ENCODE results near the gene TRPM2.

The TRPM2 gene

DNA sequence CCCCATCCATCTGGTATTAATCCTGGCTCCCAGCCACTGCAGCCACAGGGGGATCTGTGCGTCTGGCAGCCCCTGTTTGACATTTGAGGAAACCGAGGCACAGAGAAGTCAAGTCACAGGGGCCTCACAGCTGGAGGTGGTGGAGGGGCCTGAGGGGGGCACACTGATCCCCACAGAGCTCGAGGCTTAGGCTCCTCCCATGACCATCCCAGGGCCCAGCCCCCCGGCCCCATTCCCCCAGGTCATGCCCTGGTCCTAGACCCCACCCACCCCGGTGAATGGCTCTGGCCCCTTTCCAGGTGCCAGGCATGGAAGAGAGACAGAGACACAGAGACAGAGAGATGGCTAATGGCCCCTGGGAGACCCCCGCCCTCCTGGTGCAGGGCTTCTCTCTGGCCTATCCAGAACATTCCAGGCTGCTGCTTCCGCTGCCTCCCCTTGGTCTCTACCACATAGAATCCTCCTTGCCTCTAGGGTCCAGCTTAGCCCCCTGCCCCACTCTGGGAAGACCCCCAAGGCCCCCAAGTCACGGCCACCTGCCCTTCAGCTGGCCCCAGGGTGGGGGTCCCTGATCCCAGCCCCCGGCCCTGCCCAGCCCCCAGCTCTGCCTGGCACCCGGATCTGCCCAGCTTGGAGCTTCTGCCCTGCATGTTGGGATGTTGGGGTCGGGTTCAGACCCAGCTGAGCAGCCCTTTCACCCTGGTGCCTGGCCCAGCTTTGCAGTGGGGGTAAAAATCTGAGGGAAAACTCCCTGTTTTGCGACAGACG, 72.7 kb downstream of the TRPM2 start:
- TF ChIP-seq CTCF (IDR thresholded peaks at IDR 0.05; ENCODE audit: low read depth, low read length): no peak
- no peak overlapping the region for H3K4me3 ChIP-seq (ENCODE audit: low read depth, low read length)

DNA sequence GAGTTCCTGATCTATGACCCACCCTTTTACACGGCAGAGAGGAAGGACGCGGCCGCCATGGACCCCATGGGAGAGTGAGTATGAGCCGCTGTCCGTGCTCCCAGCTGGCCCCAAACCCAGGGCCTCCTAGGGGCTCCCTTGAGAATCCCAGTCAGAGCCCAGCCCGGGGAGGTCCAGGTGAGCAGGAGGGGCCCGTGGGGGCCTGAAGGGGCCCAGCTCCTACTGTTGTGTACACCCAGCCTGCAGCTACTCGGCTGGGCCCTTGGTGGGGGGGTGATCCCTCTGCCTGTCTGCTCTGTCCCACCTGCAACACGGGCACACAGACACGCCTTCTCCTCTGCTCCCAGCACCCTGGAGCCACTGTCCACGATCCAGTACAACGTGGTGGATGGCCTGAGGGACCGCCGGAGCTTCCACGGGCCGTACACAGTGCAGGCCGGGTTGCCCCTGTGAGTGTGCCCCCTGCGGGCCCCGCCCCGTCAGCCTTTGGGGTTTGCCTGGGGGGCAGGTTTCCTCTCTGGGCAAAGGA, 73.3 kb downstream of the TRPM2 start:
- TF ChIP-seq CTCF (IDR thresholded peaks at IDR 0.05; ENCODE audit: low read depth, low read length): no peak
- H3K4me3 ChIP-seq (ENCODE audit: low read depth, low read length): no peak overlapping the region

DNA sequence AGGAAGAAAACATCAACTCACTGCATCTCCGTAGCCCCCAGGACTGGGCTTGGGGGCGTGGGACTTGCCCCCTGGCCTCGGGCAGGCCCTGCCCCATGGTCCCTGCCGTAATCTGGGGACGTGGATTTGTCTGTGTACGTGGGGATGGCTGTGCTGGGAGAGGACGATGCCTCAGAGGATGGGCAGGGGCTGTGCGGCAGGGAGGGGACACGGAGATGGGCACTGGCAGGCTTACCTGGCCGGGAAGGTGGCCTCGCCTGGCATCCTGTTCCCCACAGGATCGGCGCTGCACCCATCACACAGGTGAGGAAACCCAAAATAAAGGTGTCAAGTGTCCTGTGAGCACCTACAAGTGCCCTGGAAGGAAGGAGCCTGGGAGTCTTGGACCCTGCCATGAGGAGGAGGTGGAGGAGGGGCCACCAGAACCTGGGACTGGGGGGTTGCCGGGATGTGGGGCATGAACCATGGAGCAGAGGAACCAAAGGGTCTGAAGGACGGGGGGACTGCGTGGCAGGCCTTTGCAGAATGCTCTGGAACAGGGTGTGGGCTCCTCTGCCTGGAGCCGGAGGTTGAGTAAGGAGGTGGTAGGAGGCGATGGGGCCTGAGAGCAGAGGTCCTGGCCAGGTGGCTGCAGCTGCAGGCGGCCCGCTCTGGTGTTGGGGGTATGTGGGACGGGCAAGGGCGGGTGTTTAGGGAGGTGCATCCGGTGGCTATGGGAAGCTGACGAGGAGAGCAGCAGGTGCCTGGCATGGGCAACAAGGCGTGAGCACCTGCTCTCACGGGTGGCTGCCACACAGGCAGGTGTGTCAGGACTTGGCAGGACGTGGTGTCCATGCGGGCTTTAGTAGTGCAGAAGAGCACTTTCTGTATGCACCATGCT, 74.1 kb downstream of the TRPM2 start:
- no peak for TF ChIP-seq CTCF (IDR thresholded peaks at IDR 0.05; ENCODE audit: low read depth, low read length)
- H3K4me3 ChIP-seq (ENCODE audit: low read depth, low read length): no peak overlapping the region

DNA sequence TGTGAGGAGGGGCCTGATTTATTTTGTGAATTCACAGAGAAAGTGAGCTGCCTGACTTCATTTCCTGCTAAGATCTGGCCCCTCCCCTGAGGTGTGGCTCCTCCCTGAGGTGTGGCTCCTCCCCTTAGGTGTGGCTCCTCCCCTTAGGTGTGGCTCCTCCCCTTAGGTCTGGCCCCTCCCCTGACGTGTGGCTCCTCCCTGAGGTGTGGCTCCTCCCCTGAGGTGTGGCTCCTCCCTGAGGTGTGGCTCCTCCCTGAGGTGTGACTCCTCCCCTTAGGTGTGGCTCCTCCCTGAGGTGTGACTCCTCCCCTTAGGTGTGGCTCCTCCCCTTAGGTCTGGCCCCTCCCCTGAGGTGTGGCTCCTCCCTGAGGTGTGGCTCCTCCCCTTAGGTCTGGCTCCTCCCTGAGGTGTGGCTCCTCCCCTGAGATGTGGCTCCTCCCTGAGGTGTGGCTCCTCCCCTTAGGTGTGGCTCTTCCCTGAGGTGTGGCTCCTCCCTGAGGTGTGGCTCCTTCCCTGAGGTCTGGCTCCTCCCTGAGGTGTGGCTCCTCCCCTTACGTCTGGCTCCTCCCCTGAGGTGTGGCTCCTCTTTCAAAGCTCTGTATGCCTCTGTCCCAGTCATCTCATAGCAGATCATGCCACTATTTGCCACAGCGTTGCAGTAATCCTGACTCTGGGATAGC, 75.0 kb downstream of the TRPM2 start:
- no peak overlapping the region for H3K4me3 ChIP-seq (ENCODE audit: low read depth, low read length)
- no peak for TF ChIP-seq CTCF (IDR thresholded peaks at IDR 0.05; ENCODE audit: low read depth, low read length)

DNA sequence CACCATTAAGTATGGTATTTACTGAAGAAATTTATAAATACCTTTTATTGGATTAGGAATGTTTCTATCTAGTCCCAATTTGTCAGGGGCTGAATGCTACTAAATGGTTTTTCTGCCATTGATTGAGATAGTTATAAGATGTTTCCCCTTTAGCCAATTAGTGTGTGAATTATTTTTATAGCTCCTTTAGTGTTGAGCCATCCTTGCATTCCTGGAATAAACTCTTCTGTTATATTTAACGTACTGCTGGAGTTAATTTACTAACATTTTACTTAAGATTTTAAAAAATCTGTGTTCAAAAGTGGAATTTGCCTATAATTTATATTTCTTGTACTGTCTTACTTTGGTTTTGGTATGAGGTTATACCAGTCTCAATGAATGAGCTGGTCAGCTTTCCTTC, 76.5 kb downstream of the TRPM2 start:
- no peak for TF ChIP-seq CTCF (IDR thresholded peaks at IDR 0.05; ENCODE audit: low read depth, low read length)
- no peak overlapping the region for H3K4me3 ChIP-seq (ENCODE audit: low read depth, low read length)

- TF ChIP-seq CTCF (IDR thresholded peaks at IDR 0.05; ENCODE audit: low read depth, low read length): no peak
- no peak overlapping the region for H3K4me3 ChIP-seq (ENCODE audit: low read depth, low read length)
Measured at GRCh38 chr21:44431300-44431699, 77.9 kb downstream of the TRPM2 start.

All from WI38 (cell line).